Activated CD8-positive, alpha-beta memory T cell treated with anti-CD3 and anti-CD28 coated beads for 48 hours (primary cell): ENCODE results near the gene NAA80.
"Not testable (repeated sequence)": the region's sequence is repeated elsewhere in the genome, so short reads cannot be mapped to it uniquely, and the experiment has no call there.

ENCODE experiments used
- DNase-seq, 3 experiments: peaks; one replicate each; pipeline ENCODE4 v3.0.0-alpha.2; 2020; ENCODE audit warnings: low read depth in 2 of 3, low spot score in 2 of 3

The NAA80 gene

GRCh38 chr3:50292159-50293078 lies 6.8 kb downstream of the NAA80 start, which contains the start of gene IFRD2:
Gene IFRD2 (minus strand): TSS chr3:50292429. CDS start chr3:50292274, 155 bp downstream.
- DNase-seq = peak; percentile 77 to 88 (median 80)

GRCh38 chr3:50290161-50290641 lies 9.0 kb downstream of the NAA80 start:
- DNase-seq = no peak

- DNase-seq = no peak
Observed at GRCh38 chr3:50289130-50289529, 10.1 kb downstream of the NAA80 start.

GRCh38 chr3:50288387-50289007 lies 10.7 kb downstream of the NAA80 start:
- DNase-seq = no peak

- DNase-seq = no peak
Observed at GRCh38 chr3:50287262-50287661, 11.9 kb downstream of the NAA80 start.

GRCh38 chr3:50286322-50287227 lies 12.6 kb downstream of the NAA80 start:
- no peak for DNase-seq

- not testable (repeated sequence) for DNase-seq
Observed at GRCh38 chr3:50284121-50284520, 15.1 kb downstream of the NAA80 start.

GRCh38 chr3:50279255-50280016 lies 19.8 kb downstream of the NAA80 start:
- DNase-seq = no peak

GRCh38 chr3:50278880-50279224 lies 20.4 kb downstream of the NAA80 start, which contains the start of gene LSMEM2:
Gene LSMEM2 (plus strand): TSS chr3:50279087. CDS start chr3:50279114, 27 bp downstream.
- DNase-seq = no peak

- no peak for DNase-seq
Observed at GRCh38 chr3:50278123-50278879, 20.9 kb downstream of the NAA80 start.

- no peak for DNase-seq
Observed at GRCh38 chr3:50276762-50277101, 22.5 kb downstream of the NAA80 start.

- DNase-seq = no peak
Observed at GRCh38 chr3:50275996-50276761, 23.0 kb downstream of the NAA80 start.

GRCh38 chr3:50275141-50275995 lies 23.8 kb downstream of the NAA80 start:
- DNase-seq = no peak

GRCh38 chr3:50274371-50275104 lies 24.7 kb downstream of the NAA80 start:
- DNase-seq = peak in 2 of 3 experiments; percentile 56 to 66

- no peak for DNase-seq
Observed at GRCh38 chr3:50273689-50274065, 25.5 kb downstream of the NAA80 start.

GRCh38 chr3:50272911-50273688 lies 26.1 kb downstream of the NAA80 start:
- peak; percentile 76 to 98 (median 98) for DNase-seq

- not testable (repeated sequence) for DNase-seq
Observed at GRCh38 chr3:50272538-50272910, 26.7 kb downstream of the NAA80 start.
